GM12864 (cell line): ENCODE data around the gene TMEM37.

ENCODE experiments used
- DNase-seq: peaks from one replicate; pipeline ENCODE4 v3.0.0-alpha.2; 2011; ENCODE audit warnings: low read depth
- H3K4me3 ChIP-seq: 2 replicates; pipeline ENCODE4 v1.5.1; 2011; ENCODE audit warnings: mild to moderate bottlenecking, low read depth, low read length, control low read depth
- CTCF ChIP-seq: IDR thresholded peaks from 2 replicates; pipeline ENCODE4 v1.5.1; 2011; ENCODE audit warnings: low read depth, mild to moderate bottlenecking, moderate library complexity, low read length, control low read depth, inconsistent platforms; ENCODE audit errors: missing control alignments

TMEM37 gene

GRCh38 chr2:119428488-119429224, 3.0 kb upstream of the TMEM37 start:
- DNase-seq = no peak
- TF ChIP-seq CTCF = no peak
- H3K4me3 ChIP-seq = no peak overlapping the region

GRCh38 chr2:119429225-119429981, 2.3 kb upstream of the TMEM37 start:
- DNase-seq = no peak
- no peak overlapping the region for H3K4me3 ChIP-seq

GRCh38 chr2:119430023-119430498, 1.6 kb upstream of the TMEM37 start:
- no peak for TF ChIP-seq CTCF
- no peak overlapping the region for H3K4me3 ChIP-seq
- DNase-seq = no peak

More at GRCh38 chr2:119429225-119429981, 2.3 kb upstream of the TMEM37 start:
- no peak for TF ChIP-seq CTCF

GRCh38 chr2:119431976-119432850, 559 bp downstream of the TMEM37 start:
- H3K4me3 ChIP-seq = no peak overlapping the region; the same call in 1 of the 2 replicates
- TF ChIP-seq CTCF = no peak
- no peak for DNase-seq

GRCh38 chr2:119432851-119433522, 1.3 kb downstream of the TMEM37 start:
- TF ChIP-seq CTCF = no peak
- DNase-seq = no peak
- no peak overlapping the region for H3K4me3 ChIP-seq

GRCh38 chr2:119433636-119434327, 2.1 kb downstream of the TMEM37 start:
- DNase-seq = no peak
- no peak for TF ChIP-seq CTCF
- no peak overlapping the region for H3K4me3 ChIP-seq
